Fibroblast of mammary gland (primary cell): ENCODE data around the gene CLEC16A.
A peak's percentile ranks its signal among the peaks of the same experiment; 100 is the strongest.

Experiments
- DNase-seq: peaks from one replicate; pipeline ENCODE4 v3.0.0-alpha.2; 2010; ENCODE audit warnings: low read depth
- H3K4me3 ChIP-seq: 2 replicates; pipeline ENCODE4 v1.5.1; 2011; ENCODE audit warnings: low read depth, mild to moderate bottlenecking, low read length, moderate library complexity; ENCODE audit not compliant: control insufficient read depth
- CTCF ChIP-seq: conservative IDR thresholded peaks from 2 replicates; pipeline ENCODE4 v1.5.1; 2011; ENCODE audit warnings: low read depth, low read length, inconsistent platforms; ENCODE audit not compliant: control insufficient read depth, insufficient read depth

The CLEC16A gene

GRCh38 chr16:11141409-11142260 lies 197.3 kb downstream of the CLEC16A start:
- no peak overlapping the region for H3K4me3 ChIP-seq
- no peak for TF ChIP-seq CTCF
- no peak for DNase-seq

- TF ChIP-seq CTCF: no peak
- no peak for DNase-seq
- H3K4me3 ChIP-seq: no peak overlapping the region
Observed at GRCh38 chr16:11142261-11142630, 197.9 kb downstream of the CLEC16A start.

GRCh38 chr16:11142951-11143350 lies 198.6 kb downstream of the CLEC16A start:
- no peak for TF ChIP-seq CTCF
- no peak overlapping the region for H3K4me3 ChIP-seq

GRCh38 chr16:11143372-11144035 lies 199.1 kb downstream of the CLEC16A start:
- DNase-seq: no peak
- no peak overlapping the region for H3K4me3 ChIP-seq
- TF ChIP-seq CTCF: no peak

More at GRCh38 chr16:11142951-11143350, 198.6 kb downstream of the CLEC16A start:
- no peak for DNase-seq

- DNase-seq: no peak
- no peak overlapping the region for H3K4me3 ChIP-seq
- TF ChIP-seq CTCF: no peak
Observed at GRCh38 chr16:11144122-11144521, 199.8 kb downstream of the CLEC16A start.

GRCh38 chr16:11145173-11145818 lies 200.9 kb downstream of the CLEC16A start:
- TF ChIP-seq CTCF: no peak
- no peak overlapping the region for H3K4me3 ChIP-seq
- peak; percentile 77 for DNase-seq
